Measurements from ENCODE around the gene VTI1A. TPM values are rescaled to one million over a fixed set of nuclear protein-coding genes. Genes with fewer than 3 reads are reported as not detected.

VTI1A gene
- total and polyA plus RNA-seq, 2 of the 8 experiments (the other 6 are each of a cell fraction or from before 2014, with no cell fraction given) = 6.0 to 20.0 TPM

GRCh38 chr10:112562122-112562521, 115.1 kb downstream of the VTI1A start:
- no peaks in the 10 kb centered on the region for H4K20me1 ChIP-seq (replicated peaks in 1 of 2; ENCODE audit: control insufficient read depth in 1 of 2, insufficient read depth in 2 of 2, low read length in 2 of 2)
- CTCF ChIA-PET (ENCODE audit: partially characterized antibody) = no interaction called here
- DNase-seq (ENCODE audit: low read depth in 1 of 2, low spot score in 2 of 2) (no peak), FAIRE-seq (no peak)
- H4K91ac ChIP-seq (replicated peaks; ENCODE audit: insufficient read length, low read length) = no peak overlapping the region
- no peak overlapping the region for H2AK5ac ChIP-seq (ENCODE audit: low read depth, low read length)
- no peak overlapping the region for H3K4me2 ChIP-seq (ENCODE audit: insufficient read depth in 1 of 2, low read depth in 2 of 2, low read length in 2 of 2)
- H3K4ac ChIP-seq (replicated peaks; ENCODE audit: insufficient read length, low read depth, low read length) = no peak overlapping the region
- H2BK5ac ChIP-seq (ENCODE audit: low read depth, low read length) = no peak overlapping the region
- H3K27me3 ChIP-seq (replicated peaks in 1 of 4; ENCODE audit: control insufficient read depth in 3 of 4, extremely low read depth in 1 of 4, insufficient read depth in 3 of 4, low read length in 3 of 4) = no peaks in the 10 kb centered on the region
- H3K14ac ChIP-seq (ENCODE audit: insufficient read length) = no peak overlapping the region
- WGBS, 2 experiments (ENCODE audit: extremely low coverage in 1 of 2, insufficient coverage in 1 of 2, insufficient read length in 1 of 2, insufficient replicate concordance in 2 of 2, low coverage in 1 of 2, low lambda C conversion rate in 2 of 2, missing lambda C conversion rate in 1 of 2) = 92% methylated on average over 3 of the region's 3 CpGs; no CpG with 5 or more reads in 1 of the 2 experiments
- no peaks in the 10 kb centered on the region for H3K79me2 ChIP-seq (ENCODE audit: control insufficient read depth in 1 of 2, insufficient read depth in 2 of 2, low read length in 2 of 2)
- H3K23me2 ChIP-seq (ENCODE audit: low read depth, low read length) = no peaks in the 10 kb centered on the region
- POLR2A ChIA-PET (ENCODE audit: partially characterized antibody) = no interaction called here
- no peak overlapping the region for H3K18ac ChIP-seq (ENCODE audit: extremely low read depth, low read length)
- H4K8ac ChIP-seq (ENCODE audit: extremely low read depth, insufficient read depth, low read length) = no peak overlapping the region
- H3K9ac ChIP-seq (replicated peaks in 1 of 4; ENCODE audit: extremely low read depth in 1 of 4, low read depth in 3 of 4, low read length in 3 of 4) = no peak overlapping the region
- no peak overlapping the region for H3K56ac ChIP-seq (replicated peaks; ENCODE audit: insufficient read length, low read depth, low read length)
- H3K4me1 ChIP-seq (replicated peaks in 1 of 4; ENCODE audit: control insufficient read depth in 3 of 4, insufficient read depth in 4 of 4, low read length in 3 of 4) = peaks cover 0 to 9% (median under 1%) of the 10 kb centered on the region in 4 experiments; a peak in 3 of 7 replicates
- no peak overlapping the region for H2AFZ ChIP-seq (ENCODE audit: low read length)
- H2BK20ac ChIP-seq (ENCODE audit: low read length) = no peak overlapping the region
- H3K4me3 ChIP-seq (ENCODE audit: extremely low read depth in 1 of 4, insufficient read depth in 2 of 4, low read depth in 3 of 4, low read length in 4 of 4) = no peak overlapping the region
- H3K36me3 ChIP-seq (ENCODE audit: control insufficient read depth in 2 of 4, insufficient read depth in 4 of 4, low read length in 3 of 4) = no peaks in the 10 kb centered on the region
- no peak overlapping the region for H2BK120ac ChIP-seq (replicated peaks; ENCODE audit: low read depth, low read length)
- H2BK12ac ChIP-seq (ENCODE audit: low read depth, low read length) = no peak overlapping the region
- no peaks in the 10 kb centered on the region for H3K9me3 ChIP-seq (ENCODE audit: insufficient read depth in 2 of 2, low read depth in 1 of 2, low read length in 1 of 2)
- H3K79me1 ChIP-seq (ENCODE audit: low read depth, low read length) = no peaks in the 10 kb centered on the region
- no peak overlapping the region for H2BK15ac ChIP-seq (ENCODE audit: low read length)
- no peak overlapping the region for H3K27ac ChIP-seq (ENCODE audit: low read depth, low read length)
- no peak overlapping the region for H4K5ac ChIP-seq (ENCODE audit: insufficient read length, low read depth, low read length)
- no peak overlapping the region for H3K23ac ChIP-seq (ENCODE audit: insufficient read length)
- TF ChIP-seq RBBP5 (IDR thresholded peaks at IDR 0.05; ENCODE audit: borderline replicate concordance, low read depth, low read length) (no peak), BRCA1 (IDR thresholded peaks at IDR 0.05; ENCODE audit: low read depth, low read length) (no peak), KDM1A (IDR thresholded peaks at IDR 0.05; ENCODE audit: borderline replicate concordance, low read length) (no peak), POLR2A (IDR thresholded peaks at IDR 0.05; ENCODE audit: control extremely low read depth in 1 of 2, low read depth in 2 of 2, low read length in 2 of 2) (no peak), SIX5 (IDR thresholded peaks at IDR 0.05; ENCODE audit: low read depth, low read length) (no peak)
